Measurements from ENCODE around the gene PRKG1. TPM values are rescaled to one million over a fixed set of nuclear protein-coding genes. Genes with fewer than 3 reads are reported as not detected.

PRKG1 gene
- total RNA-seq, 4 donors from 2014 or later: 1.2 to 6.5 (median 2.7) TPM

DNA sequence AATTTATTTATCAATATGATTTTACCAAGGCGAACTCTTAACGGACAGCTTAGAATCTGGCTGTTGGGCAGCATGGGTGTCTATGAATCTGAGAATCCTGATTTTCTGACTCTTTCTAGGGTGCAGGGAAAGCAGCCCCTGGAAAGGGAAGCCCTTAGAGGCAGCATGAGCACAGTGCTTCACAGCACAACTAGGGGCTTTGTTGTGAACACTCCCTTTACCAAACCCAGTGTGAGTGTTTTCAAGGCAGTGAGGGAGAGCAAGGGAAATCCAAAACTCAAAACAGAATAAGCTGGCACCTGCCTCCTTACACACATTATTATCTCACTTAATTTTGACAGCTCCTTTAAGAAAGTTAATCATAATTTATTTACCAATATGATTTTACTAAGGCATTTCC is 741.4 kb downstream of the PRKG1 start:
- H3K36me3 ChIP-seq: no peaks in the 10 kb centered on the region
- H3K4me3 ChIP-seq: no peak overlapping the region
- no peaks in the 10 kb centered on the region for H3K9me3 ChIP-seq
- no peak overlapping the region for H3K27ac ChIP-seq
- 89% methylated on average over 2 of the region's 2 CpGs for WGBS
- TF ChIP-seq CTCF (IDR thresholded peaks at IDR 0.05): no peak
- no peak for TF ChIP-seq POLR2A (IDR thresholded peaks at IDR 0.05)
- TF ChIP-seq POLR2AphosphoS5 (IDR thresholded peaks at IDR 0.05): no peak
- H3K27me3 ChIP-seq: no peaks in the 10 kb centered on the region
- H3K4me1 ChIP-seq: no peaks in the 10 kb centered on the region
- DNase-seq (ENCODE audit: low spot score in 2 of 2): no peak

DNA sequence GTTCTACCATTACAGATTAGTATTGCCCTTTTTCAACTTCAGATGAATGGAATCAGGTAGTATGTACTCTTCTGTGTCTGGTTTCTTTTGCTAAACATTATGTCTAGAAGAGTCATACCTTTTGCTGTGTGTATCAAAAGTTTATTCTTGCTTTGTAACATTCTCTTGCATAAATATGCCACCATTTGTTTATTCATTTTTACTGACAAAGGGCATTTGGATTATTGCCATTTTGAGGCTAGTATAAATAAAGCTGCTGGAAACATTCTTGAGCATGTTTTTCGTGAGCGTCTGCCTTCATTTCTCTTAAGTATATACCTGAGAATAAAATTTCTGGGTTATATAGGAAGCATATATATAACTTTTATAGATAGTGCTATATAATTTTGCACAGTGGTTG is 746.8 kb downstream of the PRKG1 start:
- TF ChIP-seq EP300 (IDR thresholded peaks at IDR 0.05) (no peak), CTCF (IDR thresholded peaks at IDR 0.05) (no peak), POLR2AphosphoS5 (IDR thresholded peaks at IDR 0.05) (no peak), POLR2A (IDR thresholded peaks at IDR 0.05) (no peak)
- Histone ChIP-seq H3K9me3 (no peaks in the 10 kb centered on the region), H3K27ac (no peak overlapping the region), H3K4me3 (no peak overlapping the region), H3K4me1 (no peaks in the 10 kb centered on the region), H3K36me3 (no peaks in the 10 kb centered on the region), H3K27me3 (no peaks in the 10 kb centered on the region)
- no peak for DNase-seq (ENCODE audit: low spot score in 2 of 2)
- WGBS: 65% methylated on average over 2 of the region's 2 CpGs

DNA sequence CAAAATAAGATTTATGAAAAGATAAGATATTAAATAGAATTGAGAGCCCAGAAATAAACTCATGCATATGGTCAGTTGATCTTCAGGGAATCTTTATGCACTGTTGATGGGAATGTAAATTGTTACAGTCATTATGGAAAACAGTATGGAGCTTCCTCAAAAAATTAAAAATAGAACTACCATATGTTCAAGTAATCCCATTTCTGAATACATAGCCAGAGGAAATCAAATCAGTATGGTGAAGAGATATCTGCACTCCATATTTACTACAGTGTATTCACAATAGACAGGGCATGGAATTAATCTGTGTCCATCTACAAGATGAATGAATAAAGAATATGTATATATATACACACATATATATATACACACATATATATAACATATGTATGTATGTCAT is 747.5 kb downstream of the PRKG1 start:
- TF ChIP-seq CTCF (IDR thresholded peaks at IDR 0.05): no peak
- TF ChIP-seq POLR2A (IDR thresholded peaks at IDR 0.05): no peak
- TF ChIP-seq POLR2AphosphoS5 (IDR thresholded peaks at IDR 0.05): no peak
- no peak overlapping the region for H3K4me3 ChIP-seq
- H3K4me1 ChIP-seq: no peaks in the 10 kb centered on the region
- no peak overlapping the region for H3K27ac ChIP-seq
- H3K36me3 ChIP-seq: no peaks in the 10 kb centered on the region
- DNase-seq (ENCODE audit: low spot score in 2 of 2): no peak
- no peaks in the 10 kb centered on the region for H3K27me3 ChIP-seq
- H3K9me3 ChIP-seq: no peaks in the 10 kb centered on the region

DNA sequence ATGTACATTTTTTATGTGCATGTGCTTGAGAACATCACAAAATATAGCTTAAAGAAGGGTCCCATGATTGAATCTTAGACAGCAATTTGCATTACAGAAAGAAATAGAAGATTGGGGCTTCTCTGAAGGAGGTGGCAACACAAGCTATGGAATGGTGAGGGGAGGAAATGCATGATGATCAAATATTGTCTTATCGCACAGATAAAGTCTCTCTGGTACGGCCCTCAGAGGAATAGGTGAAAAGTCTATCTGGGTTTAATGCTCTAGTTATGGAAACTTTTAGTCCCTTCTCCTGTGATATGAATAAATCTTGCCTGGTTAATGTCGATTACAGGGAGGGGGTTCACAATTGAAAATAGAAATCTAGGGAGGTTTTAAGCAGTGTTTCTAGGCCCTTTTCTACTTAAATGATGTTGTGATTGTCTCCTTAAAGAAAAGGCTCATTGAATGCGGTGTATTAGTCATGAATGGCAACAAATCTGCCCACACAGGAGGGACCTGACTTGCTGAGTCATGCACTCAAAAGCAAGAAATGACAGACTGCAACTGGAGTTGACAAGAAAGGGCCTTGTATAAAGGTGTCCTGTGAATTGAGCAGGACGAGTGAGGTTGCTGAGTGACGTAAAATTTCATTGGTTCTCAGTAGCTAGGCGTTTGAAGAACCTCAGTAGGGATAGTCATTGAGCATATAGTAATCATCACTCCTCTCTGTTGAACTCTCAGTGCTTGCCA is 758.5 kb downstream of the PRKG1 start:
- Histone ChIP-seq H3K36me3 (no peaks in the 10 kb centered on the region), H3K9me3 (no peaks in the 10 kb centered on the region), H3K27ac (no peak overlapping the region), H3K4me3 (no peak overlapping the region), H3K27me3 (no peaks in the 10 kb centered on the region), H3K4me1 (no peaks in the 10 kb centered on the region)
- 54% methylated on average over 7 of the region's 7 CpGs for WGBS
- no peak for DNase-seq (ENCODE audit: low spot score in 2 of 2)
- TF ChIP-seq EP300 (IDR thresholded peaks at IDR 0.05) (no peak), POLR2AphosphoS5 (IDR thresholded peaks at IDR 0.05) (no peak), POLR2A (IDR thresholded peaks at IDR 0.05) (no peak), CTCF (IDR thresholded peaks at IDR 0.05) (no peak)

DNA sequence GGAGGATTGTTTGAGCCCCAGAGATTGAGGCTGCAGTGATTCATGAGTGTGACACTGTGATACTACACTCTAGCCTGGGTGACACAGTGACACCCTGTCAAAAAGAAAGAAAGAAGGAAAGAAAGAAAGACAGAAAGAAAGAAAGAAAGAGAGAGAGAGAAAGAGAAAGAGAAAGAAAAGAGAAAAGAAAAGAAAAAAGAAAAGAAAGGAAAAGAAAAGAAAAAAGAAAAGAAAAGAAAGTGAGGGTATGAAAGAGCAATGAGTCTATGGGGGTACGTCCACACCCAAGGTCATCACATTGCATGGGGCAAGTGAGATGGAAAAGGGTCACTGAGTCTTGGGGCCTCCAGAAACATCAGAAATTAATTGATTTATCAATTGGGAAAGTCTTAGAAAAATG is 760.3 kb downstream of the PRKG1 start:
- Histone ChIP-seq H3K4me1 (no peaks in the 10 kb centered on the region), H3K27me3 (no peaks in the 10 kb centered on the region), H3K9me3 (no peaks in the 10 kb centered on the region), H3K4me3 (no peak overlapping the region), H3K36me3 (no peaks in the 10 kb centered on the region), H3K27ac (no peak overlapping the region)
- TF ChIP-seq CTCF (IDR thresholded peaks at IDR 0.05) (no peak), EP300 (IDR thresholded peaks at IDR 0.05) (no peak), POLR2AphosphoS5 (IDR thresholded peaks at IDR 0.05) (no peak), POLR2A (IDR thresholded peaks at IDR 0.05) (no peak)
- no peak for DNase-seq (ENCODE audit: low spot score in 2 of 2)
- WGBS: 97% methylated on average over 1 of the region's 1 CpG
